MM.1S (cell line): ENCODE measurements around the gene PTTG2.

Experiments
- DNase-seq: peaks from one replicate; pipeline ENCODE4 v3.0.0-alpha.2; 2015
- H2AFZ ChIP-seq: fragments of 300-600 bp; sonication (generic); 2 replicates; pipeline ENCODE4 v1.6.0; 2016; ENCODE audit warnings: antibody characterized with exemption, low read length
- H3F3A ChIP-seq: fragments of 300-600 bp; sonication (generic); 2 replicates; pipeline ENCODE4 v1.6.1; 2016; ENCODE audit warnings: mild to moderate bottlenecking, antibody characterized with exemption, low read length, moderate library complexity, mixed read lengths; ENCODE audit not compliant: insufficient read depth
- H3K27ac ChIP-seq: fragments of 300-600 bp; sonication (generic); 2 replicates; pipeline ENCODE4 v1.5.1; 2016; ENCODE audit warnings: mild to moderate bottlenecking, low read length
- H3K27me3 ChIP-seq: fragments of 300-600 bp; sonication (generic); replicated peaks from 2 replicates; pipeline ENCODE4 v1.6.0; 2016; ENCODE audit warnings: low read length; ENCODE audit not compliant: insufficient read depth
- H3K36me3 ChIP-seq: fragments of 300-600 bp; sonication (generic); replicated peaks from 2 replicates; pipeline ENCODE4 v1.6.1; 2016; ENCODE audit warnings: mild to moderate bottlenecking, low read length, mixed read lengths; ENCODE audit not compliant: insufficient read depth
- H3K4me1 ChIP-seq: fragments of 300-600 bp; sonication (generic); 2 replicates; pipeline ENCODE4 v1.6.1; 2016; ENCODE audit warnings: low read length, mixed read lengths
- H3K4me2 ChIP-seq: fragments of 300-600 bp; sonication (generic); 2 replicates; pipeline ENCODE4 v1.6.0; 2016; ENCODE audit warnings: low read depth, low read length
- H3K4me3 ChIP-seq: fragments of 300-600 bp; sonication (generic); 2 replicates; pipeline ENCODE4 v1.5.1; 2016; ENCODE audit warnings: low read length, mixed read lengths
- H3K79me2 ChIP-seq: fragments of 300-600 bp; sonication (generic); 2 replicates; pipeline ENCODE4 v1.6.1; 2016; ENCODE audit warnings: mixed run types, low read length, mixed read lengths
- H3K9ac ChIP-seq: fragments of 300-600 bp; sonication (generic); 2 replicates; pipeline ENCODE4 v1.6.1; 2016; ENCODE audit warnings: low read length, mixed read lengths
- H3K9me2 ChIP-seq: fragments of 300-600 bp; sonication (generic); replicated peaks from 2 replicates; pipeline ENCODE4 v1.6.1; 2016; ENCODE audit warnings: mild to moderate bottlenecking, low read length, mixed read lengths; ENCODE audit not compliant: insufficient read depth
- H3K9me3 ChIP-seq: fragments of 300-600 bp; sonication (generic); replicated peaks from 2 replicates; pipeline ENCODE4 v1.6.1; 2016; ENCODE audit warnings: mild to moderate bottlenecking, low read length, mixed read lengths; ENCODE audit not compliant: insufficient read depth
- H4K20me1 ChIP-seq: fragments of 300-600 bp; sonication (generic); 2 replicates; pipeline ENCODE4 v1.6.1; 2016; ENCODE audit warnings: mild to moderate bottlenecking, low read length, moderate library complexity, mixed read lengths; ENCODE audit not compliant: insufficient read depth
- CTCF ChIP-seq: fragments of 300-600 bp; sonication (generic); IDR thresholded peaks from 2 replicates; pipeline ENCODE4 v1.5.1; 2016; ENCODE audit warnings: antibody characterized with exemption, low read length, mixed read lengths
- EZH2 ChIP-seq: fragments of 300-600 bp; sonication (generic); optimal IDR thresholded peaks from 2 replicates; pipeline ENCODE3; 2017; ENCODE audit warnings: low read depth, mild to moderate bottlenecking, antibody characterized with exemption, low read length, mixed read lengths
- EZH2phosphoT487 ChIP-seq: fragments of 300-600 bp; sonication (generic); IDR thresholded peaks from 2 replicates; pipeline ENCODE4 v1.6.1; 2018; ENCODE audit warnings: antibody characterized with exemption, low read length

PTTG2 gene

GRCh38 chr4:37960098-37960497 lies at the start of gene PTTG2:
PTTG2 (plus strand) TSS chr4:37960398; CDS start chr4:37960435, 37 bp downstream.
- no peaks in the 10 kb centered on the region for H3K9me2 ChIP-seq
- H3K4me2 ChIP-seq: no peak within 1 kb of the TSS
- no peaks in the 10 kb centered on the region for H3K9me3 ChIP-seq
- H3K79me2 ChIP-seq: no peaks in the 10 kb centered on the region
- no peaks in the 10 kb centered on the region for H3K27me3 ChIP-seq
- no peak within 1 kb of the TSS for H2AFZ ChIP-seq
- TF ChIP-seq EZH2phosphoT487: no peak
- no peak for TF ChIP-seq CTCF
- TF ChIP-seq EZH2: no peak
- DNase-seq: no peak
- no peaks in the 10 kb centered on the region for H3K36me3 ChIP-seq
- H3K27ac ChIP-seq: no peak within 1 kb of the TSS
- no peak within 1 kb of the TSS for H3K9ac ChIP-seq
- H3F3A ChIP-seq: no peaks in the 10 kb centered on the region
- no peak within 1 kb of the TSS for H3K4me3 ChIP-seq
- no peaks in the 10 kb centered on the region for H3K4me1 ChIP-seq
- no peaks in the 10 kb centered on the region for H4K20me1 ChIP-seq

- H3K9me3 ChIP-seq: no peaks in the 10 kb centered on the region
- no peaks in the 10 kb centered on the region for H3K27me3 ChIP-seq
- H3K36me3 ChIP-seq: no peaks in the 10 kb centered on the region
- DNase-seq: no peak
- no peaks in the 10 kb centered on the region for H4K20me1 ChIP-seq
- H3K4me3 ChIP-seq: no peak overlapping the region
- H2AFZ ChIP-seq: no peak overlapping the region
- no peaks in the 10 kb centered on the region for H3K4me1 ChIP-seq
- H3F3A ChIP-seq: no peaks in the 10 kb centered on the region
- H3K79me2 ChIP-seq: peaks cover 41% of the 10 kb centered on the region
- H3K9ac ChIP-seq: no peak overlapping the region
- TF ChIP-seq EZH2phosphoT487 (no peak), EZH2 (no peak), CTCF (no peak)
- H3K27ac ChIP-seq: no peak overlapping the region
- no peaks in the 10 kb centered on the region for H3K9me2 ChIP-seq
- H3K4me2 ChIP-seq: no peak overlapping the region
Measured at GRCh38 chr4:37914539-37914938, 45.7 kb upstream of the PTTG2 start.

GRCh38 chr4:37917388-37917787 lies 42.8 kb upstream of the PTTG2 start:
- no peaks in the 10 kb centered on the region for H4K20me1 ChIP-seq
- no peak overlapping the region for H3K9ac ChIP-seq
- no peak overlapping the region for H3K27ac ChIP-seq
- H3K4me1 ChIP-seq: no peaks in the 10 kb centered on the region
- H3F3A ChIP-seq: no peaks in the 10 kb centered on the region
- H3K4me2 ChIP-seq: no peak overlapping the region
- TF ChIP-seq EZH2phosphoT487 (no peak), EZH2 (no peak), CTCF (no peak)
- no peaks in the 10 kb centered on the region for H3K27me3 ChIP-seq
- H3K36me3 ChIP-seq: no peaks in the 10 kb centered on the region
- H3K79me2 ChIP-seq: peaks cover 32% of the 10 kb centered on the region
- no peak for DNase-seq
- no peak overlapping the region for H3K4me3 ChIP-seq
- H2AFZ ChIP-seq: no peak overlapping the region
- no peaks in the 10 kb centered on the region for H3K9me3 ChIP-seq
- H3K9me2 ChIP-seq: no peaks in the 10 kb centered on the region
